Superior temporal gyrus (tissue), 1 donor: ENCODE results near the gene PPIB.
"Not testable (repeated sequence)": the region's sequence is repeated elsewhere in the genome, so short reads cannot be mapped to it uniquely, and the experiment has no call there.

Experiments
- DNase-seq: peaks from one replicate; pipeline ENCODE4 v3.0.0-alpha.2; 2016; ENCODE audit errors: extremely low spot score

PPIB gene

DNA sequence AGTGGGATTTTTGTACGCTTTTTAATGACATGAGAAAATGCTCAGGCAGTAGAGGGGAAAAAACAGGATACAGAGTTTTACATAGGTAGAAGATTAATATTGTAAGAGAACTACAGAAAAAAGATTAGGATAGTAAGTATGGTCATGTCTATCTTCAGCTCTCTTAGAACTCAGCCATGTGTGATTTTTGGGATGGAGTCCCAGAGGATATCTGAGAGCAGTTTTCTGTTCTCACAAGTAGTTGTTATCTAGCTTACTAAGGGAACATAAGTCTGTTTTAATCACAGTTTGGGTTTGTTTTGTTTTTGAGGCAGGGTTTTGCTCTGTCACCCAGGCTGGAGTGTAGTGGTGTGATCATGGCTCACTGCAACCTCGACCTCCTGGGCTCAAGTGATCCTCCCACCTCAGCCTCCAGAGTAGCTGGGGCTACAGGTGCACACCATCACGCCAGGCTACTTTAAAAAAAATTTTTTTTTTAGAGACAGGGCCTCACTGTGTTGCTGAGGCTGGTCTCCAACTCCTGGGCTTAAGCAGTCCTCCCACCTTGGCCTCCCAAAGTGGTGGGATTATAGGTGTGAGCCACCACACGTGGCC, 52.6 kb downstream of the PPIB start:
- DNase-seq = not testable (repeated sequence)

DNA sequence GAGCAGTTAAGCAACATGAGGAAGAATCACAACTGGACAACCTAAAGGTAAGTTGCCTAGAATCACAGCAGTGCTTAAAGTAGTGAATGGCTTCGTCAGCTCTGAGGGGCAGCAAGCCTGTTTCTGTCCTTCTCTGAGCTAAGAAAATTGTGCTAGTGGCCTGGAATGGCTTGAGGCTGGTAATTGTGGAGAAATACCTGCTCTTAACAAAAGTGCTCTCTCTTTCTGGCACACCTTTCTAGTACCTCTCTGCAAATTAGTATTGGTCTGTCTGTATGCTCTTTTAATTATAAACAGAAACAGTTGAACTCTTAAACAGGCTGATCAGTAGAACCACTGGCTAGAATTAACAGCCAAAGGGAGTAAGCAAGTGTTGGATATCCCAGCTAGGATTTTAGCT, 55.5 kb downstream of the PPIB start:
- DNase-seq = no peak
